ENCODE measurements around the gene KCTD15. TPM values are rescaled to one million over a fixed set of nuclear protein-coding genes. Genes with fewer than 3 reads are reported as not detected.
"Not testable (repeated sequence)": the region's sequence is repeated elsewhere in the genome, so short reads cannot be mapped to it uniquely, and the experiment has no call there.

Gene KCTD15
- total RNA-seq, 4 donors from 2014 or later = 53.6 to 89.1 (median 72.5) TPM

- no peak for DNase-seq
- WGBS, 2 donors = 58 to 75% methylated on average over 9 to 15 of the region's 15 CpGs
- H3K4me3 ChIP-seq = no peak overlapping the region
- peak overlapping the region in 3 of 4 donors; percentile 17 to 75 (median 35) for H3K27ac ChIP-seq
- intact Hi-C loops (cut with DNase I) = no loop called here
- H3K4me1 ChIP-seq = peaks cover 26 to 56% (median 27%) of the 10 kb centered on the region in 3 donors
- H3K9me3 ChIP-seq = no peaks in the 10 kb centered on the region
- peaks cover 17 to 39% (median 19%) of the 10 kb centered on the region in 3 donors for H3K36me3 ChIP-seq
- no peaks in the 10 kb centered on the region for H3K27me3 ChIP-seq
- no peak for TF ChIP-seq CTCF (IDR thresholded peaks at IDR 0.05)
- no peak for TF ChIP-seq POLR2A (IDR thresholded peaks at IDR 0.05)
Observed at GRCh38 chr19:33815380-33816340, 19.0 kb downstream of the KCTD15 start.

DNA sequence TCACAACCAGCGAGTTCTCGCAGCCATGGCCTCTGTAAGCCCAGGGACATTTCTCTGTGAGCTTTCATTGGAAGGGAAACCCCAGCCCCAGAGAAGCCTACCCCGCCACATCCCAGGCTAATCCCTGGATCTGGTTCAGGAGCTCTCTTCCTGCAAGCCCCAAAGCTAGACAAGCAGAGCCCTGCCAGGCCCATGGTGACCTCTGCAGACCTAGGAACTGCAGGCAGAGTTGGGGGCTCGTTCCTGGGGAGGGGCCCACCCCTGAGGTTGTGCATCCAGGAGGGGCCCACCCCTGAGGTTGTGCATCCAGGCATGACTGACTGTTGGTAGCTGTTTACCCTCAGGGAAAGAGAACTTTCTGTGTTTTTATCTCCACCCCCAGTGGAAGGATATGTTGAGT is 21.7 kb downstream of the KCTD15 start:
- H3K27ac ChIP-seq = peak overlapping the region; percentile 16 to 98 (median 68)
- TF ChIP-seq CTCF (IDR thresholded peaks at IDR 0.05) = no peak
- TF ChIP-seq POLR2A (IDR thresholded peaks at IDR 0.05) = no peak
- DNase-seq = no peak
- H3K4me1 ChIP-seq = peaks cover 30 to 70% (median 37%) of the 10 kb centered on the region in 3 donors
- no peaks in the 10 kb centered on the region for H3K9me3 ChIP-seq
- intact Hi-C loops (cut with DNase I) = no loop called here
- WGBS, 2 donors = 86% methylated on average over 2 of the region's 4 CpGs; no CpG with 5 or more reads in 1 of the 2 donors
- H3K27me3 ChIP-seq = no peaks in the 10 kb centered on the region
- H3K36me3 ChIP-seq = peaks cover 1 to 12% (median 5%) of the 10 kb centered on the region in 3 donors
- no peak overlapping the region for H3K4me3 ChIP-seq

GRCh38 chr19:33819078-33819477 is 22.4 kb downstream of the KCTD15 start:
- H3K4me3 ChIP-seq; H3K9me3 ChIP-seq; H3K36me3 ChIP-seq; DNase-seq; intact Hi-C loops (cut with DNase I); H3K27me3 ChIP-seq: not testable (repeated sequence)
- 76 to 79% methylated on average over 5 of the region's 7 CpGs for WGBS, 2 donors
- Histone ChIP-seq H3K4me1 (peaks cover 30 to 70% (median 37%) of the 10 kb centered on the region in 3 donors), H3K27ac (peak overlapping the region; percentile 90 to 98 (median 94))

- peaks cover 0 to under 1% (median 0%) of the 10 kb centered on the region in 3 donors for H3K36me3 ChIP-seq
- intact Hi-C loops (cut with DNase I) = no loop called here
- no peak for DNase-seq
- H3K4me3 ChIP-seq = peak overlapping the region; percentile 25 to 65 (median 42)
- peaks cover 30 to 70% (median 37%) of the 10 kb centered on the region in 3 donors for H3K4me1 ChIP-seq
- whole genome bisulfite sequencing, 2 donors = 10 to 29% methylated on average over 2 of the region's 10 CpGs
- H3K27me3 ChIP-seq = no peaks in the 10 kb centered on the region
- TF ChIP-seq POLR2A (IDR thresholded peaks at IDR 0.05) (no peak), CTCF (IDR thresholded peaks at IDR 0.05) (no peak)
- peak overlapping the region; percentile 90 to 98 (median 94) for H3K27ac ChIP-seq
- no peaks in the 10 kb centered on the region for H3K9me3 ChIP-seq
Observed at GRCh38 chr19:33819506-33819879, 22.8 kb downstream of the KCTD15 start.

- no peak for DNase-seq
- Histone ChIP-seq H3K27ac (peak overlapping the region; percentile 90 to 98 (median 94)), H3K36me3 (no peaks in the 10 kb centered on the region), H3K4me1 (peaks cover 26 to 67% (median 37%) of the 10 kb centered on the region in 3 donors), H3K4me3 (peak overlapping the region; percentile 25 to 65 (median 42)), H3K9me3 (no peaks in the 10 kb centered on the region), H3K27me3 (no peaks in the 10 kb centered on the region)
- TF ChIP-seq POLR2A (IDR thresholded peaks at IDR 0.05) (peak in 2 of 4 donors; percentile 48 to 52), CTCF (IDR thresholded peaks at IDR 0.05) (no peak)
- intact Hi-C loops (cut with DNase I) = no loop called here
- 0 to 10% methylated on average over 1 to 2 of the region's 61 CpGs for WGBS, 2 donors
Observed at GRCh38 chr19:33819880-33820781, 23.5 kb downstream of the KCTD15 start.
